H1 (cell line): ENCODE measurements around the gene KIF23. TPM values are rescaled to one million over a fixed set of nuclear protein-coding genes. Genes with fewer than 3 reads are reported as not detected.

Experiments used
- E2F6 ChIP-seq: IDR thresholded peaks from 2 replicates; pipeline ENCODE4 v1.6.1; 2012; ENCODE audit warnings: inconsistent platforms
- FOSL1 ChIP-seq: IDR thresholded peaks from 2 replicates; pipeline ENCODE4 v1.6.1; 2011; ENCODE audit warnings: mild to moderate bottlenecking, low read depth, low read length, moderate library complexity; ENCODE audit not compliant: insufficient read depth
- KDM5A ChIP-seq: fragments of 200-600 bp; IDR thresholded peaks from 2 replicates; pipeline ENCODE4 v1.7.1; 2012; ENCODE audit warnings: mild to moderate bottlenecking, low read length, inconsistent platforms, mixed read lengths
- NRF1 ChIP-seq: IDR thresholded peaks from 2 replicates; pipeline ENCODE4 v1.6.1; 2011; ENCODE audit warnings: mild to moderate bottlenecking, low read depth, low read length, improper control_type of control experiment
- POLR2AphosphoS5 ChIP-seq: IDR thresholded peaks from 2 replicates; pipeline ENCODE4 v1.6.1; 2011; ENCODE audit warnings: low read depth, low read length
- SP4 ChIP-seq: IDR thresholded peaks from 2 replicates; pipeline ENCODE4 v1.6.1; 2012; ENCODE audit warnings: low read length, inconsistent platforms
- YY1 ChIP-seq: IDR thresholded peaks from 2 replicates; pipeline ENCODE4 v1.6.1; 2011; ENCODE audit warnings: low read depth, mild to moderate bottlenecking, low read length
- polyA plus RNA-seq, 7 experiments: library from polyadenylated mRNA; depleted of rRNA in 3 of 7; stranded (reverse) in 5 of 7; unstranded in 2 of 7; fragments of >200 nt in 5 of 7; fragments of 200-250 nt in 2 of 7; gene quantifications; 1 replicate in 5 of 7; 2 replicates in 1 of 7; 4 replicates in 1 of 7; pipeline versions ENCODE4 v1.2.1 to v1.2.3, GENCODE V29; 2011 to 2013; ENCODE audit warnings: missing spikeins in 2 of 7, mixed read lengths in 2 of 7
- total RNA-seq: library from RNA; stranded (reverse); fragmentation: NEBNext Ultra II Directional; extraction: Animal tissue kit (Norgen Biotek cat#: 25700); gene quantifications from 2 replicates; pipeline ENCODE4 v1.2.1, GENCODE V29; 2021
- TF ChIP-seq, protein P1 (sequence below), 3 experiments: IDR thresholded peaks; 1 replicate in 2 of 3; 2 replicates in 1 of 3; pipeline versions ENCODE4 v1.5.1 to v1.6.1; 2011; ENCODE audit warnings: low read length in 3 of 3, mild to moderate bottlenecking in 3 of 3, inconsistent platforms in 2 of 3, low read depth in 1 of 3, moderate library complexity in 1 of 3; ENCODE audit not compliant: insufficient read depth in 1 of 3; ENCODE audit errors: control extremely low read depth in 1 of 3

The KIF23 gene
- total and polyA plus RNA-seq, 2 of the 8 experiments (the other 6 are each of a cell fraction or from before 2014, with no cell fraction given), result 26.2 to 77.4 TPM

DNA sequence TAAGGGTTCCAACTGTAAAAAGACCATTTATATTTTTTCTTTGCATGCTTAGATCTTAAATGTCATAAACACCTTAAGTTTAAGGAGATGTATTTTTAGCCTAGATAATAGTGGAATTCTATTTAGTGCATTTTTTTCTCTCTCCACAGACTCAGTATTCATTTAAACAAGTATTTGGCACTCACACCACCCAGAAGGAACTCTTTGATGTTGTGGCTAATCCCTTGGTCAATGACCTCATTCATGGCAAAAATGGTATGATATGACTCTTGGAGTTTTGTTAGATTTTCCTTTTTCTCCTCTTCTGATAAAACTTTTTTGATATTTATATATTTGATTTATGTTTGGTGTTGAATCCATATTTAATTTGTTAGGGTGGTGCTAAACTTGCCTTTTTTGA is 7.3 kb downstream of the KIF23 start (continued):
- TF ChIP-seq, protein P1, sequence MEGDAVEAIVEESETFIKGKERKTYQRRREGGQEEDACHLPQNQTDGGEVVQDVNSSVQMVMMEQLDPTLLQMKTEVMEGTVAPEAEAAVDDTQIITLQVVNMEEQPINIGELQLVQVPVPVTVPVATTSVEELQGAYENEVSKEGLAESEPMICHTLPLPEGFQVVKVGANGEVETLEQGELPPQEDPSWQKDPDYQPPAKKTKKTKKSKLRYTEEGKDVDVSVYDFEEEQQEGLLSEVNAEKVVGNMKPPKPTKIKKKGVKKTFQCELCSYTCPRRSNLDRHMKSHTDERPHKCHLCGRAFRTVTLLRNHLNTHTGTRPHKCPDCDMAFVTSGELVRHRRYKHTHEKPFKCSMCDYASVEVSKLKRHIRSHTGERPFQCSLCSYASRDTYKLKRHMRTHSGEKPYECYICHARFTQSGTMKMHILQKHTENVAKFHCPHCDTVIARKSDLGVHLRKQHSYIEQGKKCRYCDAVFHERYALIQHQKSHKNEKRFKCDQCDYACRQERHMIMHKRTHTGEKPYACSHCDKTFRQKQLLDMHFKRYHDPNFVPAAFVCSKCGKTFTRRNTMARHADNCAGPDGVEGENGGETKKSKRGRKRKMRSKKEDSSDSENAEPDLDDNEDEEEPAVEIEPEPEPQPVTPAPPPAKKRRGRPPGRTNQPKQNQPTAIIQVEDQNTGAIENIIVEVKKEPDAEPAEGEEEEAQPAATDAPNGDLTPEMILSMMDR (IDR thresholded peaks at IDR 0.05; ENCODE audit: control extremely low read depth in 1 of 3, insufficient read depth in 1 of 3, low read depth in 1 of 3, low read length in 3 of 3), result no peak
- TF ChIP-seq NRF1 (no peak), E2F6 (no peak), POLR2AphosphoS5 (no peak), SP4 (no peak), KDM5A (no peak), FOSL1 (no peak), YY1 (no peak)
